Stimulated activated CD4-positive, alpha-beta T cell treated with anti-CD3 and anti-CD28 coated beads, TNF-alpha, amount 100 ng/mL, for 4 hours (primary cell): ENCODE data around the gene RMC1.
"Not testable (repeated sequence)": the region's sequence is repeated elsewhere in the genome, so short reads cannot be mapped to it uniquely, and the experiment has no call there.

Experiments
- DNase-seq, 3 experiments: peaks; one replicate each; pipeline ENCODE4 v3.0.0-alpha.2; 2020; ENCODE audit warnings: low read depth in 3 of 3

The RMC1 gene

GRCh38 chr18:23498117-23498516 lies 5.2 kb upstream of the RMC1 start:
- DNase-seq, result no peak

DNA sequence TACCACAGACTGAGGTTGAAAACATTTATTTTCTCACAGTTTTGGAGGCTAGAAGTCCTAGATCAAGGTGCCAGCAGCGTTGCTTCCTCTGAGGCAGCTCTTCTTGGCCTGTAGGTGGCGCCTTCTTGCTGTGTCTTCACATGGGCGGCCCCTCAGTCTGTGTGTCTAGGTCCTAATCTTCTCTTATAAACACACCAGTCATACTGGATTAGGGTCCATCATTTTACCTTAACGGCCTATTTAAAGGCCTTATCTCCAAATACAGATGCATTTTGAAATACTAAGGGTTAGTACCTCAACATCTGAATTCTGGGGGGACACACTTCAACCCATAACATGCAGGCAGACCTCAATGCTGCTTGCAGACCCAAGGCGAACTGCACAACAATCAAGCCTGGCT lies 4.4 kb upstream of the RMC1 start:
- DNase-seq, result peak; percentile 20 to 45 (median 41)

- DNase-seq, result no peak
Measured at GRCh38 chr18:23499291-23499781, 4.0 kb upstream of the RMC1 start.

- no peak for DNase-seq
Measured at GRCh38 chr18:23501626-23502025, 1.7 kb upstream of the RMC1 start.

GRCh38 chr18:23502516-23503037 lies 734 bp upstream of the RMC1 start:
- no peak for DNase-seq

- no peak for DNase-seq
Measured at GRCh38 chr18:23503963-23504344, 643 bp downstream of the RMC1 start.

- DNase-seq, result no peak
Measured at GRCh38 chr18:23504720-23505119, 1.4 kb downstream of the RMC1 start.

GRCh38 chr18:23506393-23506792 lies 3.1 kb downstream of the RMC1 start:
- DNase-seq, result no peak

- not testable (repeated sequence) for DNase-seq
Measured at GRCh38 chr18:23510923-23511322, 7.6 kb downstream of the RMC1 start.

DNA sequence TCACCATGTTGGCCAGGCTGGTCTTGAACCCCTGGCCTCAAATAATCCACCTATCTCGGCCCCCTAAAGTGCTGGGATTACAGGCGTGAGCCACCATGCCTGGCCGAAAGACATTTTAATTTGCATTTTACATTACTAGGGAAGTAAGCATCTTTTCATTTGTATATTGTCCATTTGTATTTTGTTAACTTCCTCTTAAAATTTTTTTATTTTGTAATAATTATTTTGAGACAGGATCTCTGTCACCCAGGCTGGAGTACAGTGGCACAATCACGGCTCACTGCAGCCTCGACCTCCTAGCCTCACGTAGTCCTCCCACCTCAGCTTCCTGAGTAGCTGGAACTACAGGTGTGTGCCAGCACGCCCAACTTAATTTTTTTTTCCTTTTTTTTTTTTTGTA lies 8.9 kb downstream of the RMC1 start:
- not testable (repeated sequence) for DNase-seq

DNA sequence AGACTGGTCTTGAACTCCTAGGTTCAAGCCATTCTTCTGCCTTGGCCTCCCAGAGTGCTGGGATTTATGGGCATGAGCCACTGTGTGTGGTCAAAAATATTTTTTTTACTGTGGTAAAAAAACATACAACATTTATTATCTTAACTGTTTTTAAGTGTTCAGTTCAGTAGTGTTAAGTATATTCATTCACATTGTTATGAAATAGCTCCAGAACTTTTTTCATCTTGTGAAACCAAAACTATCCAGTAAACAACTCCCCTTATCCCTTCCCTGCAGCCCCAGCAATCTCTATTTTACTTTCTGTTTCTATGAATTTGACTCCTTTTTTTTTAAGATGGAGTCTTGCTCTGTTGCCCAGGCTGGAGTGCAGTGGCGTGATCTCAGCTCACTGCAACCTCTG lies 9.3 kb downstream of the RMC1 start:
- DNase-seq, result no peak

DNA sequence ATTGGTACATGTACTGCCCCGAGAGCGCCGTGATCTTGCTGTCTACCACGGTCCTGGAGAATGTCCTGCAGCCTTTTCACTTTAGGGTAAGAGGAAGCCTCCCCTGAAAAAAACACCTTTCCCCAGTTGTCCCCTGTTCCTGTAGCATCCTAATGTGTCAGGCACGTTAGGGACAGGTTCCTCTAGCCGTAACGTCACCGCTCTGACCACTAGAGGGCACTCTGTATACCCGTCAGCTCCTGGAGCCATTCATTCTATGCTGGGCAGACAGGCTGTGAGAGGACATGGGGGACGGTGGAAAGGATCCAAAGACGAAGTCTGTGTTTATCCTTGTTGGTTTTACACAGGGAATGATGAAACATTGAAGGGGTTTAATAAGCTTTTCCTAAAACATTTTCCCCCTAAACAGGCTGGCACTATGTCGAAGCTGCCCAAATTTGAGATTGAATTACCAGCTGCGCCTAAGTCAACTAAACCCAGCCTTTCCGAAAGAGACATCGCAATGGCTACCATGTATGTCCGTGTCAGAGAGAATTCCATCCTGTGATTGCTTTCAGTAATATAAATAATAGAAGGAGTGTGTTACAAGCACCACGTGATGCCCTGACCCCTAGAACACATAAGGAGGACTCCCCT lies 12.7 kb downstream of the RMC1 start:
- peak; percentile 38 to 65 (median 51) for DNase-seq

DNA sequence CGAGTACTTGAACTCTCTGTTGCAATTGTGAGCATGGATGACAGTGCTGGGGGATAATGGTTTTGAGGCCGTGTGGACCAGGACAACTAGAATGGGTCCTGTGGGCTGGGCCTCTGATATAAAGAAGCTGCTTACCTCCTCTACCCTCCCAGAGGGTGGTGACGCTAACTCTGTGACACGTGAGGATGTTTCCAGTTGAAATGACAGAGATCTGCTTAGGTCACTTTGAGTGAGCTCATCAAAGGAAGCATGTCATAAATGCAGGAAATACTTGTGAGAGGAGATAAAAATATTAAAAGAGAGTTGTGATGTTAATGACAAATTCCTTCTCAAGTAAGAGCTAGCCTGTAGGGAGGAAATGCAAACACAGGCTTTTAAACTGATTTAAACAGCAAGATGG lies 16.4 kb downstream of the RMC1 start:
- no peak for DNase-seq

GRCh38 chr18:23521271-23521670 lies 18.0 kb downstream of the RMC1 start:
- DNase-seq, result no peak

DNA sequence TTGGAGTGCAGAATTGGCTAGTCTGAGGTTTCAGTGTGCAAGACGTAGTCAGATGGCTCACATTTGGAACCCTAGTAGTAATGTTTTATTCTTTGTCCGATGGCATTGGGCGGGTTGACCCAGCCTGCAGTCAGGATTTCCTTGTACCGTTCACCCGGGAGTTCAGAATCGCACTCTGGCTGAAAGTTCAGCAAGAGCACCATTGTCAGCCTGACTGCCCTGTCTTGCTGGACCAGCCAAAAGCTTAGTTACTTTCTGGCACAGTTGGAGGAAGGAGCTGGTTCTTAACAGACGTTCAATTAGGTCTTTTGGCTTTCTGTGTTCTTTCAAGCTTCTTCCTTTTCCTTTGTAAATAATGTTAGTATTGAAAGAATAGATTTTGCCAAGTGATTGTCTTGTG lies 18.6 kb downstream of the RMC1 start:
- DNase-seq, result no peak

- no peak for DNase-seq
Measured at GRCh38 chr18:23523429-23524212, 20.3 kb downstream of the RMC1 start.

DNA sequence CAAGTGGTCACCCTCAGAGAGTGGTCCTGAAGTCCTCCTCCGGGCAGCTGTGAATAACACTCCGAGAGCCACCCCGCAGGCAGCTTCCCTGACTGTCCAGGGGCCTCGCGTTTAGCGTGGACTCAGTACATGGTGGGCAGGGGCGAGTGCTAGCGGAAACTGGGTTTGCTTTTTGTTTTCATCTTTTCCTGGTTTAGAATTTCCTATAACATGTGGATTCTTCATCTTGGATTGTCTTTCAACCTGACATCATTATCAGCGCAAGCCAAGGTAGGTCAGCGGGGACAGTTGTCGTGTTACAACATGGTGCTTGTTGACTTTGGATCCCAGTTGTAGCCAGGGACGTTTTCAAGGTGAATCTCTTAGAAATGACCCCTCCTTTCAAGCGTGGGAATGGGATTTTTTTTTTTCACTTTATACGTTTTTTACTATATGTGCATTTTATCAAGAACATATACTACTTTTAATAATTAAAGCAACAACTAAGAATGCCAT lies 20.9 kb downstream of the RMC1 start:
- DNase-seq, result no peak

GRCh38 chr18:23526501-23527063 lies 23.3 kb downstream of the RMC1 start:
- DNase-seq, result no peak

DNA sequence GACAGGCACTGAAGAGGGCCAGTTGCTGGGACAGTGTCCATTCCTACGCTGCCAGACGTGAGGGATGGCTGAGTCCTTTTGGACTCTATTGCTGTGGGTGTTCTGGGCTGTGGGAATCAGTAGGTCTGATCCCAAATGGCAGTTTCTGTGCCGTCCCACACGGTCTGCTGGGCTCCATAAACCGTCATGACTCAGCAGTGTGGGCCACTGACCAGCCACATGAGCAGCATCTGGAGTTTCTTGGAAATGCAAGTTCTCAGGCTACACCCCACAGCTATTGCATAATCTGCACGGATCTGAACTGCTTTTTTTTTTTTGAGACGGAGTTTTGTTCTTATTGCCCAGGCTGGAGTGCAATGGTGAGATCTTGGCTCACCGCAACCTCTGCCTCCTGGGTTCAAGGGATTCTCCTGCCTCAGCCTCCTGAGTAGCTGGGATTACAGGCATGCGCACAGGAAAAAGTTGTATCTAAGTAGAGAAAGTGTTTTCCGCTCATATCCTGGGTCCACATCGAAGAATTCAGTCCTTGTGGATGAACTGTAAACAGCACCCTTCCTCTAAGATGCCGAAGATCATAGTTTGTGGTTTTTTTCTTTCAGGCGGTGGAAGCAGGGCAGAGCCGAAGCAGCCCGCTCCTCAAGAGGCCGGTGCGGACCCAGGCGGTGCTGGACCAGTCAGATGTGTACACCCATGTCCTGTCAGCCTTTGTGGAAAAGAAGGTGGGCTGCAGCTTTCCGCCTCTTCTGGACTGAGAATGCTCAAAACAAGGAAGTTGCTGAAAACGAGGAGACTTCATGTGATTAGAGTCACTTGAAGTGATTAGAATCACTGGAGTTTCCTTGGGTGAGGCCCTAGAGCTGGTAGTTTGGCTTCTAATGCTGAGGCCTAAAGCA lies 25.5 kb downstream of the RMC1 start:
- no peak for DNase-seq

GRCh38 chr18:23529604-23530003 lies 26.3 kb downstream of the RMC1 start:
- no peak for DNase-seq

- DNase-seq, result no peak
Measured at GRCh38 chr18:23530195-23530594, 26.9 kb downstream of the RMC1 start.

- DNase-seq, result no peak
Measured at GRCh38 chr18:23531912-23532311, 28.6 kb downstream of the RMC1 start.
